ENCODE results near the gene HS6ST1. TPM values are rescaled to one million over a fixed set of nuclear protein-coding genes. Genes with fewer than 3 reads are reported as not detected.

Gene HS6ST1
- total RNA-seq, 1 donor from 2014 or later, result 31.1 TPM

DNA sequence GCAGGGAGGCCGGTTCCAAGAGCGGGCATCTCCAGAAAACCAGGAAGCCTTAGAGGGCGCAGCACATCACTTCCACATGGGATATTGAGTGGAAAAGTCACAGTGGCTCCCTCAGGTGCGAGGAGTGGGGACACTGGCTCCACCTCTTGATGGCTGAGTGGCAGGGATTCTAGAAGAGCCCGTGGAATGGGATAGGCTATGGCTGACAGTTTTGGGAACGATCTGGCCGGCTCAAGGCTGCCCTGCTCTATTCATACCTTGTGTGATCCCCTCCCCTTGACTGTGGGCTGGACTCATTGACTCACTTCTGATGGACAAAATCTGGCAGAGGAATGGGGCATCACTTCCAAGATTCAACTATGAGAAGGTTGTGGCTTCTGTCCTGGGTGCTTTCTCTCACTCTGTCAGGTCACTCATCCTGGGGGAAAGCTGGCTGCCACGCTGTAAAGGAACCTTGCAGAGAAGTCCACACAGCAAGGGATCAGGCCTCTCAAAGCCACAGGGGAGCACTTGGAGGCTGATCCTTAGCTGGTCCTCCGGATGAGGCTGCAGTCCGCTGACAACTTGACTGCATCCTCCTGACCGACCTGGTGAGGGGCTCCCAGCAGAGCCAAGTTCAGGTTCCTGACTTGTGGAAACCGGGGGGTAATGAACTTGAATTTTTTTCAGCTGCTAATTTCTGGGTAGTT is 46.7 kb upstream of the HS6ST1 start:
- DNase-seq (ENCODE audit: low spot score), result no peak
- H3K4me3 ChIP-seq, result no peak overlapping the region
- H3K27ac ChIP-seq, result no peak overlapping the region
- TF ChIP-seq EZH2phosphoT487 (IDR thresholded peaks at IDR 0.05), result no peak
- TF ChIP-seq, protein P1, sequence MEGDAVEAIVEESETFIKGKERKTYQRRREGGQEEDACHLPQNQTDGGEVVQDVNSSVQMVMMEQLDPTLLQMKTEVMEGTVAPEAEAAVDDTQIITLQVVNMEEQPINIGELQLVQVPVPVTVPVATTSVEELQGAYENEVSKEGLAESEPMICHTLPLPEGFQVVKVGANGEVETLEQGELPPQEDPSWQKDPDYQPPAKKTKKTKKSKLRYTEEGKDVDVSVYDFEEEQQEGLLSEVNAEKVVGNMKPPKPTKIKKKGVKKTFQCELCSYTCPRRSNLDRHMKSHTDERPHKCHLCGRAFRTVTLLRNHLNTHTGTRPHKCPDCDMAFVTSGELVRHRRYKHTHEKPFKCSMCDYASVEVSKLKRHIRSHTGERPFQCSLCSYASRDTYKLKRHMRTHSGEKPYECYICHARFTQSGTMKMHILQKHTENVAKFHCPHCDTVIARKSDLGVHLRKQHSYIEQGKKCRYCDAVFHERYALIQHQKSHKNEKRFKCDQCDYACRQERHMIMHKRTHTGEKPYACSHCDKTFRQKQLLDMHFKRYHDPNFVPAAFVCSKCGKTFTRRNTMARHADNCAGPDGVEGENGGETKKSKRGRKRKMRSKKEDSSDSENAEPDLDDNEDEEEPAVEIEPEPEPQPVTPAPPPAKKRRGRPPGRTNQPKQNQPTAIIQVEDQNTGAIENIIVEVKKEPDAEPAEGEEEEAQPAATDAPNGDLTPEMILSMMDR (IDR thresholded peaks at IDR 0.05), result no peak
- no peak for TF ChIP-seq EZH2 (IDR thresholded peaks at IDR 0.05)
- no peak overlapping the region for H2AFZ ChIP-seq (replicated peaks)
- peaks cover 42% of the 10 kb centered on the region for H3K4me1 ChIP-seq
- no peak overlapping the region for H3K9ac ChIP-seq
- peaks cover 5% of the 10 kb centered on the region for H3K27me3 Mint-ChIP-seq (ENCODE audit: insufficient read depth, low read depth)
- peaks cover 38% of the 10 kb centered on the region for H3F3A ChIP-seq (ENCODE audit: low read depth)
- H3K27me3 ChIP-seq, result no peaks in the 10 kb centered on the region
- H3K27ac Mint-ChIP-seq, result peak overlapping the region; percentile 88
- no peak overlapping the region for H3K4me2 ChIP-seq
- no peaks in the 10 kb centered on the region for H3K36me3 ChIP-seq
- H4K20me1 ChIP-seq (ENCODE audit: low read depth), result no peaks in the 10 kb centered on the region
- no peaks in the 10 kb centered on the region for H3K9me3 Mint-ChIP-seq
- no peak overlapping the region for H3K4me3 Mint-ChIP-seq
- no peaks in the 10 kb centered on the region for H3K79me2 ChIP-seq (ENCODE audit: low read depth)
- peaks cover 82% of the 10 kb centered on the region for H3K4me1 Mint-ChIP-seq
- no peaks in the 10 kb centered on the region for H3K9me3 ChIP-seq (ENCODE audit: low read depth)
- H3K36me3 Mint-ChIP-seq, result no peaks in the 10 kb centered on the region

DNA sequence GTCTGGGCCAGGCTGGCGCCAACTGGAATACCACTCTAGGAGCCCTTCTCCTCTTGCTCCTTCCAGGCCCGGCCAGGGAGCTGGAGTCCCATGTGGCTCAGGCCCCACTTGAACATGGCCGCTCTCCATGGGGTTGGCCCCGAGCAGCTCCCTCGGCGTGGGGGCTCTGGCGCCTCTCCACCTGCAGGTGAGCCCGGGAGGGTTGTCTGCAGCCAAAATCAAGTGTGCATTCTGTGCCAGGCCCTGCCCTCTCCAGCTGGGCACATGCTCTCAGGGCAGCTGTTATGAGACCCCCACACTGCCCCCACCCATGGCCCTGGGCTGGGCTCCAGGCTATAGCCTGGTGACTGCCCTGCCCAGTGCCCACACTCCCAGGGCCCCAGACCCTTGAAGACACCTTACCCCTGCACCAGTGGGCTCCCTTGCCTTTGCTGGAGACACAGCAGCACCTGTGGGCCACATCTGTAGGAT is 45.8 kb upstream of the HS6ST1 start:
- peaks cover 36% of the 10 kb centered on the region for H3K4me1 ChIP-seq
- peaks cover 29% of the 10 kb centered on the region for H3F3A ChIP-seq (ENCODE audit: low read depth)
- H2AFZ ChIP-seq (replicated peaks), result no peak overlapping the region
- H3K27ac ChIP-seq, result no peak overlapping the region
- no peak overlapping the region for H3K4me2 ChIP-seq
- H3K36me3 Mint-ChIP-seq, result no peaks in the 10 kb centered on the region
- peaks cover 5% of the 10 kb centered on the region for H3K27me3 Mint-ChIP-seq (ENCODE audit: insufficient read depth, low read depth)
- H3K4me3 Mint-ChIP-seq, result peak overlapping the region; percentile 41
- peak overlapping the region; percentile 91 for H3K27ac Mint-ChIP-seq
- H3K79me2 ChIP-seq (ENCODE audit: low read depth), result no peaks in the 10 kb centered on the region
- no peak overlapping the region for H3K9ac ChIP-seq
- no peaks in the 10 kb centered on the region for H3K27me3 ChIP-seq
- H4K20me1 ChIP-seq (ENCODE audit: low read depth), result no peaks in the 10 kb centered on the region
- H3K9me3 ChIP-seq (ENCODE audit: low read depth), result no peaks in the 10 kb centered on the region
- peaks cover 5% of the 10 kb centered on the region for H3K9me3 Mint-ChIP-seq
- DNase-seq (ENCODE audit: low spot score), result no peak
- H3K36me3 ChIP-seq, result no peaks in the 10 kb centered on the region
- no peak for TF ChIP-seq EZH2 (IDR thresholded peaks at IDR 0.05)
- TF ChIP-seq, protein P1 (IDR thresholded peaks at IDR 0.05), result no peak
- TF ChIP-seq EZH2phosphoT487 (IDR thresholded peaks at IDR 0.05), result no peak
- peaks cover 73% of the 10 kb centered on the region for H3K4me1 Mint-ChIP-seq
- H3K4me3 ChIP-seq, result no peak overlapping the region

DNA sequence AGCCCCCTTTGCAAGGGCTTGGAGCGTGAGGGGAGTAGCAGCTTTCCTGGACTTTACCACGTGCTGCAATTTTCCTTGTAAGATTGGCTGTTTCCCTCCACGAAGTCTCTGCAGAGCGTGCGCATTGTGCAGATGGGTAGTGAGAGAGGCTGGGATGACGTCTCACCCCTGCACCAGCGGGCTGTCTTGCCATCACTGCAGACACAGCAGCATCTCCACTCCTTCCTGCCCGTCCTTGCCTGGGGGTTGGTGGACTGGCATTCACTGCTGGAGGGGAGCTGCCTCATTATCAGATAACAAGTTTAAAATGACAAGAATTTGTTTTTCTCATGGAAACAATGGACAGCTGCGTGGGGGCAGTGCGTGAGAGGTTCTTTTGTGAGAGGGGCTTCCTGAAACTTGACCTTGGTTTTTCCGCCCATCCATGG is 45.3 kb upstream of the HS6ST1 start:
- Histone ChIP-seq H3K27ac (no peak overlapping the region), H3K4me1 (peaks cover 31% of the 10 kb centered on the region), H3K9me3 (ENCODE audit: low read depth) (no peaks in the 10 kb centered on the region), H3F3A (ENCODE audit: low read depth) (peaks cover 23% of the 10 kb centered on the region), H3K4me3 (no peak overlapping the region), H3K36me3 (no peaks in the 10 kb centered on the region), H3K4me2 (no peak overlapping the region), H2AFZ (replicated peaks) (no peak overlapping the region), H4K20me1 (ENCODE audit: low read depth) (no peaks in the 10 kb centered on the region), H3K9ac (no peak overlapping the region), H3K79me2 (ENCODE audit: low read depth) (no peaks in the 10 kb centered on the region), H3K27me3 (no peaks in the 10 kb centered on the region)
- TF ChIP-seq, protein P1 (IDR thresholded peaks at IDR 0.05), result no peak
- no peak for TF ChIP-seq EZH2 (IDR thresholded peaks at IDR 0.05)
- TF ChIP-seq EZH2phosphoT487 (IDR thresholded peaks at IDR 0.05), result no peak
- H3K4me1 Mint-ChIP-seq, result peaks cover 68% of the 10 kb centered on the region
- H3K36me3 Mint-ChIP-seq, result no peaks in the 10 kb centered on the region
- peaks cover 5% of the 10 kb centered on the region for H3K9me3 Mint-ChIP-seq
- DNase-seq (ENCODE audit: low spot score), result no peak
- H3K27me3 Mint-ChIP-seq (ENCODE audit: insufficient read depth, low read depth), result peaks cover 5% of the 10 kb centered on the region
- H3K27ac Mint-ChIP-seq, result peak overlapping the region; percentile 91
- no peak overlapping the region for H3K4me3 Mint-ChIP-seq

Data from neural progenitor cell (in vitro differentiated cells).